ENCODE measurements around the gene WNK1.

The WNK1 gene

GRCh38 chr12:886206-886605 lies 133.8 kb downstream of the WNK1 start:
- FAIRE-seq (no peak), DNase-seq (ENCODE audit: insufficient read length) (no peak)
- TF ChIP-seq TAF1 (IDR thresholded peaks at IDR 0.05; ENCODE audit: borderline replicate concordance, low read depth, low read length) (no peak), POLR2AphosphoS5 (IDR thresholded peaks at IDR 0.05; ENCODE audit: low read depth, low read length) (no peak), POLR2A (IDR thresholded peaks at IDR 0.05; ENCODE audit: low read depth, low read length) (no peak)

- DNase-seq (ENCODE audit: insufficient read length): no peak
- TF ChIP-seq TAF1 (IDR thresholded peaks at IDR 0.05; ENCODE audit: borderline replicate concordance, low read depth, low read length): no peak
- no peak for TF ChIP-seq POLR2AphosphoS5 (IDR thresholded peaks at IDR 0.05; ENCODE audit: low read depth, low read length)
- no peak for TF ChIP-seq POLR2A (IDR thresholded peaks at IDR 0.05; ENCODE audit: low read depth, low read length)
- FAIRE-seq: no peak
Measured at GRCh38 chr12:894226-894625, 141.8 kb downstream of the WNK1 start.

GRCh38 chr12:896031-896430 lies 143.7 kb downstream of the WNK1 start:
- TF ChIP-seq POLR2A (IDR thresholded peaks at IDR 0.05; ENCODE audit: low read depth, low read length) (no peak), POLR2AphosphoS5 (IDR thresholded peaks at IDR 0.05; ENCODE audit: low read depth, low read length) (no peak), TAF1 (IDR thresholded peaks at IDR 0.05; ENCODE audit: borderline replicate concordance, low read depth, low read length) (no peak)
- FAIRE-seq (no peak), DNase-seq (ENCODE audit: insufficient read length) (no peak)

- TF ChIP-seq TAF1 (IDR thresholded peaks at IDR 0.05; ENCODE audit: borderline replicate concordance, low read depth, low read length) (no peak), POLR2AphosphoS5 (IDR thresholded peaks at IDR 0.05; ENCODE audit: low read depth, low read length) (no peak), POLR2A (IDR thresholded peaks at IDR 0.05; ENCODE audit: low read depth, low read length) (no peak)
- DNase-seq (ENCODE audit: insufficient read length) (no peak), FAIRE-seq (no peak)
Measured at GRCh38 chr12:897386-897785, 145.0 kb downstream of the WNK1 start.

DNA sequence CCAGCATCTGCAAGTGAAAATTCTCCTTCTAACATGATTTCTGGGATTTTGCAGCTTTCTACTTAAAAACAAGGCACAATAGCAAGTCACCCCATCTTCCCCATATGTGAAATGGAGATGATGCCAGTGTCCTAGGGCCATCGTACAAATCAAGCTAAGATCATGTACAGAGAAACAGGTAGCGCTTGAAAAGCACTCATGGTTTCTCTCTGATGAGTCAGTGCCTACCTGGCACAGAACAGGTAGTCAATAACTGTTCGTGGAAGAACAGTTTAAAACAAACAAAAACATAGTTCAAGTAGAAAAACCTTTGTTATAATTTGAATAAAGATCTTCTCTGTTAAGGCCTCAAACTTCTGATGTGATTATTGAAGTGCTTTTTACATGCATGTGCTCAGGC lies 150.2 kb downstream of the WNK1 start:
- TF ChIP-seq POLR2A (IDR thresholded peaks at IDR 0.05; ENCODE audit: low read depth, low read length) (no peak), POLR2AphosphoS5 (IDR thresholded peaks at IDR 0.05; ENCODE audit: low read depth, low read length) (no peak), TAF1 (IDR thresholded peaks at IDR 0.05; ENCODE audit: borderline replicate concordance, low read depth, low read length) (no peak)
- DNase-seq (ENCODE audit: insufficient read length): no peak
- FAIRE-seq: no peak

DNA sequence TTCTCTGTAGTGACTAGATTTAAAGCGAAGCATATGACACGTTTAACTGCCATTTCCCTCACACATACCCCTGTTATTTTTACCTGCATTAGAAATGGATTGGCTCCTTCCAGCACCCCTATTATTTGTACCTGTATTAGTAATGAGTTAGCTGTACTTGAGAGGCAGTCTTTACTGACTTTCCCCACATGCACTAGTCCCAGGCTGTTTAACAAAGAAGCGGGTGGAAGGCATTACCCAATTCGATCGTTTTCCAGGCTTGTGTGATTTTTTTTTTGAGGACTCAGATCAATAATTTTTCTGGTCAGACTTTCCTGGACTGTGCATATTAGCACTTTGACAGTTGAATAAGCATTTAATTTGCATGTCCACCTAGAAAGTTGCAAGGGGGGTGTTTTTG lies 150.7 kb downstream of the WNK1 start:
- FAIRE-seq: no peak
- TF ChIP-seq POLR2A (IDR thresholded peaks at IDR 0.05; ENCODE audit: low read depth, low read length) (no peak), POLR2AphosphoS5 (IDR thresholded peaks at IDR 0.05; ENCODE audit: low read depth, low read length) (no peak), TAF1 (IDR thresholded peaks at IDR 0.05; ENCODE audit: borderline replicate concordance, low read depth, low read length) (no peak)
- DNase-seq (ENCODE audit: insufficient read length): no peak

DNA sequence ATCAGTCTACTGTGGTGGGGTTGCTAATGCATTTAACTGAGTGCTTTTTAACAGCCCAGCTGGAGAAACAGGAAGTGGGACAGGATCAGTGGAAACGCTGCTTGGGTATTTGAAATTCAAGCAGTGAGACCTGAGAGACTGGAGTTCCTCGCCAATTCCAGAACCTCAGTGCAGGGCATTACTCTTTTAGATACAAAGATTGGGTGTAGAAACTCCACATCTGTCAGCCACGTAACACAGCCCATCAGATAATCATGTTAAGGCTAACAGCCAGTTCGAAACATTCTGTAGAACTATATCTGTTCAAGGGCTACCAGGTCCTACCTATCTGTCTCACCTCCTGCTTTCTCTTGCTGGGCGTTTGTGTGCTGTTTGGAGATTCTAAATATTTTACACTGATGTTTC lies 151.6 kb downstream of the WNK1 start:
- no peak for DNase-seq (ENCODE audit: insufficient read length)
- TF ChIP-seq TAF1 (IDR thresholded peaks at IDR 0.05; ENCODE audit: borderline replicate concordance, low read depth, low read length): no peak
- no peak for TF ChIP-seq POLR2AphosphoS5 (IDR thresholded peaks at IDR 0.05; ENCODE audit: low read depth, low read length)
- no peak for TF ChIP-seq POLR2A (IDR thresholded peaks at IDR 0.05; ENCODE audit: low read depth, low read length)
- FAIRE-seq: no peak

GRCh38 chr12:905261-906031 lies 153.1 kb downstream of the WNK1 start:
- FAIRE-seq (no peak), DNase-seq (ENCODE audit: insufficient read length) (no peak)
- TF ChIP-seq TAF1 (IDR thresholded peaks at IDR 0.05; ENCODE audit: borderline replicate concordance, low read depth, low read length): no peak
- 0 out of 2 replicates have a peak, but pooled peaks have one; percentile 18 for TF ChIP-seq POLR2AphosphoS5 (IDR thresholded peaks at IDR 0.05; ENCODE audit: low read depth, low read length)
- TF ChIP-seq POLR2A (IDR thresholded peaks at IDR 0.05; ENCODE audit: low read depth, low read length): 0 out of 2 replicates have a peak, but pooled peaks have one; percentile 30

GRCh38 chr12:906062-906585 lies 153.7 kb downstream of the WNK1 start:
- TF ChIP-seq TAF1 (IDR thresholded peaks at IDR 0.05; ENCODE audit: borderline replicate concordance, low read depth, low read length): no peak
- TF ChIP-seq POLR2A (IDR thresholded peaks at IDR 0.05; ENCODE audit: low read depth, low read length): no peak
- no peak for TF ChIP-seq POLR2AphosphoS5 (IDR thresholded peaks at IDR 0.05; ENCODE audit: low read depth, low read length)
- no peak for DNase-seq (ENCODE audit: insufficient read length)
- FAIRE-seq: no peak

DNA sequence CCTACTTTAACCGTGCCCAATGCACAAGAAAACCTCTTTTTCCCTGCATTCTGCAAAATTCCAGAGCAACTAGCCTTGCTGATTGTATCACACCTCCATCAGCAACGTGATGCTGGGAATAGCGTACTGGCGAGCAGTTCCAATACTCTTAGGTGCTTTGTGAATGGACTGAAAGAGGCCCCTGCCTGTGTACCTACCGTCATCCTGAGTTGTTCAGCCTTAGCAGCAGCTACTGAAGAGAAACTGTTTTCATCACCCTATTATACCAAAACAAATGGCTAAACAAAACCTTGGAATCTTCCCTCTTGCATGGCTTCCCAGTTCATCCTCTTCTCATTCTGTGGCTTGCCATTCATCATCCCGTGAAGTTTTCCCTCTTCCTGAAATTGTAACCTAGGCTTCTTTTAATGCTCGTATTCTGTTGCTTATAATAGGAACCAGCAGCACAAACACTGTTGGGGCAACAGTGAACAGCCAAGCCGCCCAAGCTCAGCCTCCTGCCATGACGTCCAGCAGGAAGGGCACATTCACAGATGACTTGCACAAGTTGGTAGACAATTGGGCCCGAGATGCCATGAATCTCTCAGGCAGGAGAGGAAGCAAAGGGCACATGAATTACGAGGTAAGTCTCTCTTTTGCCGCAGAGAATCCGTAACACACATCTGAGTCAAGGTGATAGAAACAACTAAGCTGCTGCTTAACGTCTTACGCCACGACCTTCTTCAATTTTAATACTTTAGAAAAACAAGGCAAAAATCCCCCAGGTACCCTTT lies 155.2 kb downstream of the WNK1 start:
- no peak for DNase-seq (ENCODE audit: insufficient read length)

DNA sequence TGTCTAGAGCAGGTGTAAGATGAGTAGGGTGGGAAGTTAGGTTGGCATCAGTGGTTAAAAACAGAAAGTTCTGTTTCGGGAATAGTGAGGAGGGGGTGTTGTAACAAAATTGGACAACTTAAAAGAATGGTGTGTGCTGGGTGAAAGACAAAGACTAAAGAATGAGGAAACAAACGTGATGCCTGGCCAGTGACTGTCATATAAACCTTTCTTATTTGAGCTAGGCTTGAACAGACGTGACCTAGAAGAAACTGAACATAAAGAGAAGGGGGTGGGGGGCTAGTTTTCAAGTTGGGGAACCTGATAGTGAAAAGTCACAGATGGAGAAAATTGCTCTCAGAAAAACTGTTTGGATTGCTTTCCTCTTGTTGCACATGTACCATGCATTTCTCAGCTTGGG lies 157.5 kb downstream of the WNK1 start:
- FAIRE-seq: no peak
- no peak for DNase-seq (ENCODE audit: insufficient read length)
- TF ChIP-seq TAF1 (IDR thresholded peaks at IDR 0.05; ENCODE audit: borderline replicate concordance, low read depth, low read length): no peak
- no peak for TF ChIP-seq POLR2AphosphoS5 (IDR thresholded peaks at IDR 0.05; ENCODE audit: low read depth, low read length)
- no peak for TF ChIP-seq POLR2A (IDR thresholded peaks at IDR 0.05; ENCODE audit: low read depth, low read length)

More for the DNA sequence above, 155.2 kb downstream of the WNK1 start:
- no peak for FAIRE-seq
- TF ChIP-seq TAF1 (IDR thresholded peaks at IDR 0.05; ENCODE audit: borderline replicate concordance, low read depth, low read length): no peak
- no peak for TF ChIP-seq POLR2AphosphoS5 (IDR thresholded peaks at IDR 0.05; ENCODE audit: low read depth, low read length)
- no peak for TF ChIP-seq POLR2A (IDR thresholded peaks at IDR 0.05; ENCODE audit: low read depth, low read length)
